KMS-11 (cell line): ENCODE measurements around the gene PMVK.

ENCODE experiments used
- H2AFZ ChIP-seq: fragments of 200-600 bp; sonication (generic); 2 replicates; pipeline ENCODE4 v1.6.1; 2016; ENCODE audit warnings: antibody characterized with exemption, mixed run types, low read depth
- H3K27ac ChIP-seq: fragments of 200-600 bp; sonication (generic); 2 replicates; pipeline ENCODE4 v1.6.1; 2016; ENCODE audit warnings: mild to moderate bottlenecking, mixed run types
- H3K27me3 ChIP-seq: fragments of 200-600 bp; sonication (generic); 2 replicates; pipeline ENCODE4 v1.6.1; 2017; ENCODE audit warnings: mild to moderate bottlenecking, low read depth, mixed run types, moderate library complexity; ENCODE audit not compliant: insufficient read depth
- H3K36me3 ChIP-seq: fragments of 200-600 bp; sonication (generic); 2 replicates; pipeline ENCODE4 v1.6.1; 2017; ENCODE audit warnings: mild to moderate bottlenecking, mixed run types; ENCODE audit not compliant: insufficient read depth
- H3K4me1 ChIP-seq: fragments of 200-600 bp; sonication (generic); 2 replicates; pipeline ENCODE4 v1.6.1; 2016; ENCODE audit warnings: mild to moderate bottlenecking, low read depth, mixed run types; ENCODE audit not compliant: poor library complexity, severe bottlenecking
- H3K4me2 ChIP-seq: fragments of 200-600 bp; sonication (generic); 2 replicates; pipeline ENCODE4 v1.7.0; 2016; ENCODE audit warnings: mild to moderate bottlenecking, mixed run types
- H3K4me3 ChIP-seq: fragments of 200-600 bp; sonication (generic); IDR thresholded peaks from 2 replicates; pipeline ENCODE4 v1.6.1; 2017; ENCODE audit warnings: low read depth, low read length, mixed read lengths; ENCODE audit not compliant: insufficient read depth
- H3K79me2 ChIP-seq: fragments of 200-600 bp; sonication (generic); 2 replicates; pipeline ENCODE4 v1.6.1; 2016; ENCODE audit warnings: low read depth, mixed run types; ENCODE audit not compliant: insufficient read depth
- H3K9ac ChIP-seq: fragments of 200-600 bp; sonication (generic); 2 replicates; pipeline ENCODE4 v1.6.1; 2016; ENCODE audit warnings: mild to moderate bottlenecking, mixed run types
- H4K20me1 ChIP-seq: fragments of 200-600 bp; sonication (generic); 2 replicates; pipeline ENCODE4 v1.6.1; 2016; ENCODE audit warnings: mild to moderate bottlenecking, mixed run types; ENCODE audit not compliant: insufficient read depth
- TF ChIP-seq, protein P1 (sequence below): fragments of 200-600 bp; sonication (generic); conservative IDR thresholded peaks from 2 replicates; pipeline ENCODE4 v1.6.1; 2017; ENCODE audit warnings: low read depth, mild to moderate bottlenecking, antibody characterized with exemption, low read length, moderate library complexity, mixed read lengths

PMVK gene

DNA sequence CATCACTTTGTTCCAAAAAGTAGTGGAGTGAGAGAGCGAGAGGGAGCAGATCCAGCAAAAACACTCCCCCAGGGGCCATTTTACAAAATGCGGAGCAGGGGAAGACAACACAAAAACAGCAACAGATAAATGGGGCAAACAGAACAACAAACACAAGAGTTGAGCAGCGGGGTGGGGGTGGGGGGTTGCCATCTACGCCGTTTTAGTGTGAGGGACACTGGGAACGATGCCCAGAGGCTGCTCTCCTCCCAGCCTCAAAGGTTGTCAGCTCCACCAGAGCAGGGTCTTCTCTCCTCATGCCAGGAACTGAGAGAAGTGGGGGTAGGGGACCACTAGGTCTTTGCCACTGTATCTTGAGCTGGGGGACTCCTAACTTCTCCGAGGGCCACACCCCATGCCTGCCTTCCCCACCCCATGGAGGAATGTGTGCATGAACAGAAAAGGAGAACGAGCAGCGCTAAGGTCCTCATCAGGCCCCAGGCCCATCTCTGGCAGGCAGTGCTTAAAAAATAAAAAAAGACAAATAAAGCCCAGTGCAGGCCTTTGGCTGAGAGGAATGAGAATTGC lies 20.7 kb upstream of the PMVK start:
- Histone ChIP-seq H3K27me3 (no peaks in the 10 kb centered on the region), H3K9ac (no peak overlapping the region; the same call in 1 of the 2 replicates), H3K4me3 (peak overlapping the region; percentile 12), H3K36me3 (no peaks in the 10 kb centered on the region), H2AFZ (no peak overlapping the region), H4K20me1 (no peaks in the 10 kb centered on the region), H3K4me1 (peaks cover 60% of the 10 kb centered on the region), H3K4me2 (peak overlapping the region; percentile 62; the same call in 1 of the 2 replicates), H3K27ac (peak overlapping the region; percentile 80; the same call in 1 of the 2 replicates), H3K79me2 (peaks cover 55% of the 10 kb centered on the region)
- TF ChIP-seq, protein P1, sequence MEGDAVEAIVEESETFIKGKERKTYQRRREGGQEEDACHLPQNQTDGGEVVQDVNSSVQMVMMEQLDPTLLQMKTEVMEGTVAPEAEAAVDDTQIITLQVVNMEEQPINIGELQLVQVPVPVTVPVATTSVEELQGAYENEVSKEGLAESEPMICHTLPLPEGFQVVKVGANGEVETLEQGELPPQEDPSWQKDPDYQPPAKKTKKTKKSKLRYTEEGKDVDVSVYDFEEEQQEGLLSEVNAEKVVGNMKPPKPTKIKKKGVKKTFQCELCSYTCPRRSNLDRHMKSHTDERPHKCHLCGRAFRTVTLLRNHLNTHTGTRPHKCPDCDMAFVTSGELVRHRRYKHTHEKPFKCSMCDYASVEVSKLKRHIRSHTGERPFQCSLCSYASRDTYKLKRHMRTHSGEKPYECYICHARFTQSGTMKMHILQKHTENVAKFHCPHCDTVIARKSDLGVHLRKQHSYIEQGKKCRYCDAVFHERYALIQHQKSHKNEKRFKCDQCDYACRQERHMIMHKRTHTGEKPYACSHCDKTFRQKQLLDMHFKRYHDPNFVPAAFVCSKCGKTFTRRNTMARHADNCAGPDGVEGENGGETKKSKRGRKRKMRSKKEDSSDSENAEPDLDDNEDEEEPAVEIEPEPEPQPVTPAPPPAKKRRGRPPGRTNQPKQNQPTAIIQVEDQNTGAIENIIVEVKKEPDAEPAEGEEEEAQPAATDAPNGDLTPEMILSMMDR = no peak

DNA sequence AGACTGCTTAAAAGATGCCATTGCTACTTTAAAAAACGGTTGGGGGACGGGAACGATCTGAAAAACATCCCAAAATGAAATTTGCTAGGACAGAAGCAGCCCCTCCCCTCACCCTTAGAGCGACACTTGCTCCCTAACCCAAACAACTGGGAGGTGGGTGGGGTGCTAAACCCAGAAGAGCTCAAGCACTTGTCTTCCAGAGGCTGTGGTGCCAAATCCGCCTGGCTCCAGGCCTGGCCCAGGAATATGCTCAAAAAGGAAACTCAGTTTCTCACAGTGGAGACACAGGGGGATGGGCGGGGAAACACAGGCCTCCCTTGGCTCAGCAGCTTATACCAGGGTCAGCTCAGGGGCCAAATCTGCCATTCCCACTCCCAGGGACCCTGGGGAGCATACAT lies 20.0 kb upstream of the PMVK start:
- H3K9ac ChIP-seq = peak overlapping the region; percentile 60; the same call in 1 of the 2 replicates
- no peaks in the 10 kb centered on the region for H3K36me3 ChIP-seq
- no peaks in the 10 kb centered on the region for H4K20me1 ChIP-seq
- peaks cover 66% of the 10 kb centered on the region for H3K4me1 ChIP-seq
- H3K4me2 ChIP-seq = peak overlapping the region; percentile 62
- peak overlapping the region; percentile 80 for H3K27ac ChIP-seq
- TF ChIP-seq, protein P1 = no peak
- H3K79me2 ChIP-seq = peaks cover 55% of the 10 kb centered on the region
- no peaks in the 10 kb centered on the region for H3K27me3 ChIP-seq
- H3K4me3 ChIP-seq = peak overlapping the region; percentile 99
- peak overlapping the region; percentile 17; the same call in 1 of the 2 replicates for H2AFZ ChIP-seq

DNA sequence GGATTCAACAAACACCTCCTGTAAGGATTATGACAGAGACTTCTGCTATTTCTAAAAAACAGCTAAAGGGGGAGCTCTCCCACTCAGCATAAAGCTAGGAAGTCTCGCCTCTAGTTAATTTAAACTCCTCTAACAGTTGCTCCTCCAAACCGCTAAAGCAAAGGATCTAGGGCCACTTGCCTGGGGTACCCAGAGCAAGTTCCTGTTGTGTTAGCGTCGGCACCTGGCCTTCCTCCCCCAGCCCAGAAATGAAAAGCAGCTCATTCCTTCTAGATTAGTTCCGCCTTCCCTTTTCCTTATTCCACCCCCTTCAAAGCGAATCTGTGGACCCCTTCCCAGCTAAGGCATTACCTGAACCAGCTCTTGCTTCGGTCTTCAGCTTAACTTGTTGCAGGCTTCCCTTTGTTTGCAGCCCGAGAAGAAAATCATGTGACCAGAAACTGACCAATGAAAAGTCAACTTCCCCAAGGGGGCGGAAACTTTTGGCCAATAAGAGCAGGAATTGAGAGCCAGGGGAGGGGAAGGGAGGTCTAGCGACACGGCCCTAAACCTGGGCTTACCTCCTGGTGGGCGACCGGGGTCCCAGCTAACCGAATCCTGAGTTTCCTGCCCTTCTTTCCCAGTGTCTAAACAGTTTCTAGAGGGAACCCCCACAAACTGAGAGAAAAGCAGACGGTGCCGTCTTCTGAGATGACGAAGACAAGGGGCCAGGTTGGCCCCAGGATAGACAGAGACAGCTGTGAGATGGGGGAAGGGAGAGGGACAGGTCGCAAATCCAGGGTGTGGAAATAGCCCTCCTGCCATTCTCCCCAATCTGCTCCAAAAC lies 19.4 kb upstream of the PMVK start, which contains the start of gene PBXIP1:
Gene PBXIP1, minus strand, starts transcription at position 382 of the 826 bp plus-strand sequence. CDS start 2,378 bp downstream, outside the sequence.
- TF ChIP-seq, protein P1 = peak; percentile 82
- H3K4me3 ChIP-seq = peak within 1 kb of the TSS; percentile 99
- H3K27me3 ChIP-seq = no peaks in the 10 kb centered on the region
- H4K20me1 ChIP-seq = no peaks in the 10 kb centered on the region
- H3K4me2 ChIP-seq = peak within 1 kb of the TSS; percentile 62
- H3K4me1 ChIP-seq = peaks cover 72% of the 10 kb centered on the region
- peak within 1 kb of the TSS; percentile 80 for H3K27ac ChIP-seq
- H3K36me3 ChIP-seq = no peaks in the 10 kb centered on the region
- H3K9ac ChIP-seq = peak within 1 kb of the TSS; percentile 60
- peaks cover 50% of the 10 kb centered on the region for H3K79me2 ChIP-seq
- peak within 1 kb of the TSS; percentile 17 for H2AFZ ChIP-seq

DNA sequence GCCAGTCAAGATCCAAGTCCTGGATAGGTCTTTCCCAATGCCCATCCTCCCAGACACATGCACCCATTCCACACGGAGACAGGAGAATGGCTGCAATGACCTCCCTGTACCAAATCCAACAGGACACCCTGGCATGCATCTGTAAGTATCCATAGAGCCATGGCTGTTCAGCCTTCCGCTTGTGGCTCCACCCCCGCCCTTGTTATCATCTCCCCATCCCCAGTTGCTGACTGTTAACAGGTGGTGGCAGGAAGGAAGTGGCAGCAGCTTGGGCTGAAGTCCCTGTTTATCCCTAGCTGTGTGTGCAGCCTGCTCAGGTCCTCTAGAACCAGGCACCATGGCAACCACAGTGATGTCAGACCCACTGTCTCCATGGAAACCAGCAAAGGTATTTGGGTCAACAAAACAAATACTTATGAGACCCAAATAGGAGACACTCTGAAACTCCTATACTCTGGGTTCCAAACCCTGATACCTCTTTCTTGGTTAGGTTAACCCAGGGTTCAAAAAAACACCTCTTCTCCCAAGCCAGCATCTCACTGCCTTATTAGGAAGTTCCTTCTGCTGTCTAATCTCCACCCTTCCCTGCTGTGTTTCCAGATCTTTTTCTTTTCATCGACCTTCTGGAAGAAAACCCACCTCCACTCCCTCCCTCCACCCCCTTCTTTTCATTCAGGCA lies 18.7 kb upstream of the PMVK start:
- Histone ChIP-seq H3K4me2 (peak overlapping the region; percentile 62), H3K36me3 (no peaks in the 10 kb centered on the region), H4K20me1 (no peaks in the 10 kb centered on the region), H3K79me2 (peaks cover 42% of the 10 kb centered on the region), H3K27me3 (no peaks in the 10 kb centered on the region), H3K4me3 (peak overlapping the region; percentile 99), H3K9ac (peak overlapping the region; percentile 60), H2AFZ (peak overlapping the region; percentile 17; the same call in 1 of the 2 replicates), H3K27ac (peak overlapping the region; percentile 80), H3K4me1 (peaks cover 67% of the 10 kb centered on the region)
- TF ChIP-seq, protein P1 = no peak
